Rectal smooth muscle tissue (tissue), 1 donor: ENCODE measurements around the gene RPS21.

Experiments
- H3K27ac ChIP-seq: one replicate; pipeline ENCODE4 v1.7.0; 2013; ENCODE audit warnings: low read depth, low read length, inconsistent platforms
- H3K27me3 ChIP-seq: one replicate; pipeline ENCODE4 v1.7.0; 2013; ENCODE audit warnings: low read length; ENCODE audit not compliant: control insufficient read depth, insufficient read depth
- H3K36me3 ChIP-seq: one replicate; pipeline ENCODE4 v1.7.0; 2013; ENCODE audit warnings: low read length; ENCODE audit not compliant: control insufficient read depth, insufficient read depth
- H3K4me1 ChIP-seq: one replicate; pipeline ENCODE4 v1.7.0; 2013; ENCODE audit warnings: low read length; ENCODE audit not compliant: control insufficient read depth, insufficient read depth
- H3K4me3 ChIP-seq: one replicate; pipeline ENCODE4 v1.7.0; 2013; ENCODE audit warnings: low read length
- H3K9ac ChIP-seq: one replicate; pipeline ENCODE4 v1.7.0; 2013; ENCODE audit warnings: low read length

RPS21 gene

DNA sequence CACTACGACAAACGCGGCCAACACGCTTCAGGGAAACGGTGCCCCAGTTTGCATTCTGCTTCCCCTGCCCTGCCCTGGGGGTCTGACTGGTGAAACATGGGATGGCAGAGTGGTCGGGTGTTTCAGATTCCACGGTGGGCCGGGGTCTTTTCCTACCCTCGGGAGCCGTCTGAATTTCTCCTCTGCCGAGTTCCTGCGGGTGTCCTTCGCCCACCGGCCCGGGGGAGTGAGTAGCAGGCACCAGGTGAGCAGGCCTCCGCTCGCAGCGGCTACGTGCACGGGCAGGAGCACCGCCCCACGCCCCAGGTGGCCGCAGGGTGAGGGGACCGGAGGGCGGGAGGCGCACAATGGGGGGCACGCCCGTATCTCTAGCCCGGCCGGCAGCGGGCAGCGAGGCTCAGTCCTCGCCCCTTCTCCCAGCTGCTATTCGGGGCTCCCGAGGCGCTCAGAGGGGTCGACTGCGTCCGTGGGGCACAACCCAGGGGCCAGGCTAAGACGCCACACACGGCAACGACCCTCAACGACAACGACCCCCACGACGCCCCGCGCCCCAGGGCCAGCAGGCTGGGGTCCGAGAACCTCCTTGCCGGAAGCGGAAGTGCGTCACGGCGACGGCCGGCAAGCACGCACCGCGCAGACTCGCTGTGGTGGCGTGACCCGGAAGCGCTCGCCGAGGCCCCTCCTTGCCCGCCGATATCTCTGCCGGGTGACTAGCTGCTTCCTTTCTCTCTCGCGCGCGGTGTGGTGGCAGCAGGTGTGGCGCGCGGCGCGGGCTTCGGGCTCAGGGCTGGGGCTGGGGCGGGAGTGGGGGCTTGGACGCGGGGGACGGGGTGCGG is at the start of gene RPS21:
Gene RPS21, plus strand, starts transcription at position 721 of the 836 bp plus-strand sequence. CDS start 236 bp downstream, outside the sequence.
- peak within 1 kb of the TSS; percentile 94 for H3K27ac ChIP-seq
- peak within 1 kb of the TSS; percentile 96 for H3K4me3 ChIP-seq
- H3K4me1 ChIP-seq = peaks cover 17% of the 10 kb centered on the region
- no peaks in the 10 kb centered on the region for H3K27me3 ChIP-seq
- H3K36me3 ChIP-seq = peaks cover 20% of the 10 kb centered on the region
- peak within 1 kb of the TSS; percentile 93 for H3K9ac ChIP-seq

DNA sequence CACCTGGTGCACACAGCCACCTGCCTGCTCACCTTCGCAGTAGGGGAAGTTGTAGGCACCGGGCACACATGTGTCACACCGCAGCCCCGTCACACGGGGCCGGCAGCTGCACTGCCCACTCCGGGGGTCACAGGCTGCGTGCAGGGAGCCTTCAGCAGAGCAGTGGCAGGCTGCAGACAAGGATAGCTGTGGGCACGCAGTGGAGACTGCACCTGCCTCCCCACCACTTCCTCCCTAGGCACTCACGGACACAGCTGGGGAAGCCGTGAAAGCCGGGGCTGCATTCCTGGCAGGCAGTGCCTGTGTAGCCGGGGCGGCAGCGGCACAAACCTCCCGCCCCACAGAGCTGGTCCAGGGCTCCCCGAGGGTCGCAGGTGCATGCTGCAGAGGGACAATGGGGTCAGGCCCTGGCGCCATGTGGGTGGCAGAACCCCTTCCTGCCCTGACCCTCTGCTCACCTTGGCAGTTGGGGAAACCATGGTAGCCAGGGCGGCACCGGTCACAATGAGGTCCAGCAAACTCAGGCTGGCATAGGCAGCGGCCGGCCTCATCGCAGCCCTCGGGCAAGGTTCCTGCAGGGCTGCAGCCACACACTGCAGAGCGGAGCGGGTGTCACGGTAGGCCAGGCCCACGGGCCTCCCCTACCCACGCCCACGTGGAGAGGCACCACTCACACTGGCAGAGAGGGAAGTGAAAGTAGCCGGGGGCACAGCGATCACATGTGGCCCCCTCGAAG is 49.2 kb upstream of the RPS21 start:
- H3K4me1 ChIP-seq = no peaks in the 10 kb centered on the region
- no peaks in the 10 kb centered on the region for H3K27me3 ChIP-seq
- H3K9ac ChIP-seq = no peak overlapping the region
- no peak overlapping the region for H3K4me3 ChIP-seq
- H3K27ac ChIP-seq = no peak overlapping the region
- peaks cover 32% of the 10 kb centered on the region for H3K36me3 ChIP-seq

DNA sequence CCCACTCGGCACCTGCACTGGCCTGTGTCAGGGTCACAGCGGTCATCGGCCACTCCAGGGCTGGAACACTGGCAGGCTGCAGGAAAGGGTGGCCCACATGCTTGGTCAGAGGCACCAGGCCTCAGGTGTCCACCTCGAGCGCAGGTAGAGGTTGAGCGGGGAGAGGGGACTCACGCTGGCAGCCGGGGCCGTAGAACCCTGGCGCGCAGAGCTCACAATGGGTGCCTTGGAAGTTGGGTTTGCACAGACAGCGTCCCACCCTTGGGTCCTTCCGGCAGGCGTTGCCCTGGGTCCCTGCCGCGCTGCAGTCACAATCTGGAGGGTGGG is 48.6 kb upstream of the RPS21 start:
- no peak overlapping the region for H3K4me3 ChIP-seq
- no peaks in the 10 kb centered on the region for H3K27me3 ChIP-seq
- H3K4me1 ChIP-seq = no peaks in the 10 kb centered on the region
- H3K9ac ChIP-seq = no peak overlapping the region
- peaks cover 32% of the 10 kb centered on the region for H3K36me3 ChIP-seq
- H3K27ac ChIP-seq = no peak overlapping the region

DNA sequence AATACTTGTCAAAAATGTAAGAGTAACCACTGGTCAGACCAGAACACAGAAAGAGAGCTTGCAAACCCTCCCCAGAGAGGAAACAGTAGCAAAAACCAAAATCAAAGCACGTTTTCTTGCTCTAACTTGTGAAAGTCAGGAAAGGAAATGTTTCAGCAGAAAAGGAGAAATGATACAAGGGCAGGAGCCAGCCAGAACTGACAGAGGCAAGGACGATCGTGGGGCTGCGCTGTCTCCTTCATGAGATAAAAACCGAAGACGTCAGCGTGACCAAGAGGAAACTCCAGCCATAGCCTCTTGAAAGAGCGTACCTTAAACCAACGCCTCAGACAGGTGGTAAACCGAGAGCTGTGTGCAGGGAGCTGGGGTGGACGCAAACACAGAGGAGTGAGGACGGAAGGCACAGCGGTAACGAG is 47.2 kb upstream of the RPS21 start:
- H3K4me3 ChIP-seq = no peak overlapping the region
- no peaks in the 10 kb centered on the region for H3K27me3 ChIP-seq
- no peaks in the 10 kb centered on the region for H3K4me1 ChIP-seq
- H3K9ac ChIP-seq = no peak overlapping the region
- no peak overlapping the region for H3K27ac ChIP-seq
- H3K36me3 ChIP-seq = peaks cover 29% of the 10 kb centered on the region

DNA sequence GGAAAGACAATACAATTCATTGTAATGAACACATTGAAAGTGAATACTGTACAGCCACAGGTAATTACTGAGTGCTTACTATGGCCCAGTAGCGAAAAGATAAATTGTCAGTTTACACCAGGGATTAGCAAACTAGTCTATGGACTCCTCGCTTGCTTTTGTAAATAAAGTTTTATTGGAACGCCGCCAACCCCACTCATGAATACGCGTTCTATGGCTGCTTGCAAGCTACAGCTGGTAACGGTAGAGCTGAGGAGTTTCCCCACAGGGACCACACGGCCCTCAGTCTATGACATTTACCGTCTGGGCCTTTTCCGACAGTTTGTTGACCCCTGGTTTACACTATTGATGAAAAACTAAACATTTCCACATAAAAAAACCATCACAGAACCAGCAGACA is 44.0 kb upstream of the RPS21 start:
- no peaks in the 10 kb centered on the region for H3K4me1 ChIP-seq
- H3K36me3 ChIP-seq = peaks cover 15% of the 10 kb centered on the region

DNA sequence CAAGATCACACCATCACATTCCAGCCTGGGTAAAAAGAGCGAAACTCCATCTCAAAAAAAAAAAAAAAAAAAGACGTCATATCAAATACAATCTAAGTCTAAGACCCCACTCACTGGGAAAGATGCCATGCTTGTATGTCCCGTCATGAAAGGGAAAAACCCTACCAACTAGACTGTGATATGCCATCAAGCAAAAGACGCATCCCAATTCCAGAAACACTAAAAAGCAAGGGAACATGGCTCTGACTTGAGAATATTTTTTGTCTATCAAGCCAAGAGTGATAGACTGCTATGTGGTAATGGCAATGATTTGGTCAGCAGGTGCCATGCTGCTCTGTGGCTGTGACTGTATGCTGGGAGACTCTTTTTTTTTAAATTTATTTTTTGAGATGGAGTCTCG is 42.8 kb upstream of the RPS21 start:
- no peak overlapping the region for H3K9ac ChIP-seq
- H3K27ac ChIP-seq = no peak overlapping the region
- H3K4me1 ChIP-seq = no peaks in the 10 kb centered on the region
- H3K27me3 ChIP-seq = no peaks in the 10 kb centered on the region
- no peak overlapping the region for H3K4me3 ChIP-seq
- peaks cover 11% of the 10 kb centered on the region for H3K36me3 ChIP-seq

More for the DNA sequence above, 44.0 kb upstream of the RPS21 start:
- Histone ChIP-seq H3K4me3 (no peak overlapping the region), H3K27me3 (no peaks in the 10 kb centered on the region), H3K27ac (peak overlapping the region; percentile 38), H3K9ac (no peak overlapping the region)

DNA sequence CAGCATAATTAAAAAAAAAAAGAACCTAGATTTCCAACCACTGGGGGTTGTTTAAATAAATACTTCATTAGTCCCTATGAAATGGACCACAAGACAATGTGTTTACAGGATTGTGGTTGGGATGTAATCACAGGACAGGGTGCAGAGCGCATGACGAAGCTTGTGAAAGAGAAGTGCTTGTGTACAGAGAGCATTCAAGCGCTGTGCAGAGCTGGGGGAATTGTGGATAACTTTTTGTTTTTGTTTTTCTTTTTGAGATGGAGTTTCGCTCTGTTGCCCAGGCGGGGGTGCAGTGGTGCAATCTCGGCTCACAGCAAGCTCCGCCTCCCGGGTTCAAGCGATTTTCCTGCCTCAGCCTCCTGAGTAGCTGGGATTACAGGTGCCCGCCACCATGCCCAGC is 42.1 kb upstream of the RPS21 start:
- H3K4me1 ChIP-seq = no peaks in the 10 kb centered on the region
- no peaks in the 10 kb centered on the region for H3K27me3 ChIP-seq
- H3K36me3 ChIP-seq = peaks cover 10% of the 10 kb centered on the region
- no peak overlapping the region for H3K9ac ChIP-seq
- H3K27ac ChIP-seq = no peak overlapping the region
- no peak overlapping the region for H3K4me3 ChIP-seq

DNA sequence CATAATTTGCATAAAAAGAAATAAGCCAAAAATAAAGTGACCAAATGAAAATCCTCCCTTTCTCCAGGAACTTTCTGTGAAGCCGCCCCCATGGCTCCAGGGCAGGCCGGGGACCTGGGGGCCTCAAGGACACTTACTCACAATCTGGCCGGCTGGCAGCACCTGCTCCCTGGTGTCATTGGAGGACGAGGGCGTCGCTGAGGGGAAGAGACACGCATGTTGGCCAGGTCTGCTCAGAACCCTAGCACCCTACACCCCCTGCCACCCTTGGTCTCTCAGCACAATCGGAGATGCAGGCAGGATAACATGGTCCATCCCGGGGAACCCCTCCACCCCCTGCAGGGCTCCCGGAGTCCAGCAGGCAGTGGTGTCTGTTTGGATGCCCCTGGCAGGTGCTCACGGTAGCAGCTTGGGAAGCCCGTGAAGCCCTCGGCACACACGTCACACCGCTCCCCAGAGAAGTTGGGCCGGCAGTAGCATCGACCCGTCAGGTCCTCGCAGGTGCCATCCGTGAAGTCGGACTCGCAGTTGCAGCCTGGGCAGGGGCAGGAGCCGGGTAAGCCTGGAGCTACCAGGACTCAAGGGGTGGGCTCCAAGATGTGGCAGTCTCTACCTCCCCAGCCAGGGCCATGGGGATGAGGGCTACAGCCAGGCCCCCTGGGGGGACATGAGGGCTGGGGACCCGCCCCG is 41.1 kb upstream of the RPS21 start:
- Histone ChIP-seq H3K36me3 (peaks cover 16% of the 10 kb centered on the region), H3K4me1 (no peaks in the 10 kb centered on the region), H3K9ac (no peak overlapping the region), H3K27ac (no peak overlapping the region), H3K4me3 (no peak overlapping the region), H3K27me3 (no peaks in the 10 kb centered on the region)

DNA sequence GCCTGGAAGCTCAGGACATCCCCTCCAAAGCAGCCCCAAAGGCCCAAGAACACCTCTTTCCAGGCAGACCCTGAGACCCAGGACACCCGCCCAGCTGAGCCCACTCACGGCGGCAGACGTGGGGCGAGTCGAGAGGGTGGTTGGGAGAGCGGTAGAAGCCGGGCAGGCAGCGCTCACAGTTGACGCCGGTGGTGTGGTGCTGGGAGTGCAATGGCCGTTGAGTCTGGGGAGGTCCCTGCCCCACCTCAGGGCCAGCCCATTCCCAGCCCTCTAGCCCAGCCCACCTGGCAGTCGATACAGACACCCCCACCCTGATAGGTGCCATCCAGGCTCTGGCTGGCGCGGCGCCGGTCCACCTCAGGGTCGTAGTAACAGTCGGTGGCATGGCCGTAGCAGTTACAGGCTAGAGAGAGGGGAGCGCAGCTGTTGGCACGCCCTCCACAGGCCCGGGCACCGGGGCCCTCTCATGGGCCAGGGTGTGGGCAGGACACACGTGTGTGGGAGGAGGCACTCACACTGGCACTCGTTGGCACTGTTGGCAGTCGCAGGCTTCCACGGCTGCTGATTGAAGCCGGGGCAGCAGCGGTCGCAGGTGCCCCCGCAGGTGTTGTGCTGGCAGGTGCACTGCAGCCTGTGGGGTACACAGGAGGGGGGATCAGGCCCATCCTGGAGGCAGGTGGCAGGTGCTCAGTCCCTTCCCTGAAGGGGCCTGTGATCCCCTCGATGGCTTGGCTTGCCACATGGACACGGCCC is 40.3 kb upstream of the RPS21 start:
- no peak overlapping the region for H3K9ac ChIP-seq
- no peak overlapping the region for H3K27ac ChIP-seq
- H3K36me3 ChIP-seq = peaks cover 18% of the 10 kb centered on the region
- no peak overlapping the region for H3K4me3 ChIP-seq
- no peaks in the 10 kb centered on the region for H3K27me3 ChIP-seq
- H3K4me1 ChIP-seq = no peaks in the 10 kb centered on the region

DNA sequence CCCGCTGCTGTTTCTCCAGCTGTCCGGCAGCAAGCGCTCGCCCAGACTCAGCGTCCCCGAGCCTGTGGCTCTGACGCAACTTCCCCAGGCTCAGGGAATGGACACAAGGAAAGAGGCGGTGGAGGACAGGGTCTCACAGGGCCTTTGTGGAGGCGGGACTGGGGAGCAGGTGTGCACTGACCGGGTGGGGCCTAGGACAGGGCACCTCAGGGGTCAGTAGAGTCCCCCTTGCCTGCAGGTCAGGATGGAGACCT is 39.8 kb upstream of the RPS21 start:
- H3K36me3 ChIP-seq = peaks cover 18% of the 10 kb centered on the region
- no peak overlapping the region for H3K27ac ChIP-seq
- H3K4me3 ChIP-seq = no peak overlapping the region
- no peaks in the 10 kb centered on the region for H3K4me1 ChIP-seq
- no peak overlapping the region for H3K9ac ChIP-seq
- H3K27me3 ChIP-seq = no peaks in the 10 kb centered on the region

DNA sequence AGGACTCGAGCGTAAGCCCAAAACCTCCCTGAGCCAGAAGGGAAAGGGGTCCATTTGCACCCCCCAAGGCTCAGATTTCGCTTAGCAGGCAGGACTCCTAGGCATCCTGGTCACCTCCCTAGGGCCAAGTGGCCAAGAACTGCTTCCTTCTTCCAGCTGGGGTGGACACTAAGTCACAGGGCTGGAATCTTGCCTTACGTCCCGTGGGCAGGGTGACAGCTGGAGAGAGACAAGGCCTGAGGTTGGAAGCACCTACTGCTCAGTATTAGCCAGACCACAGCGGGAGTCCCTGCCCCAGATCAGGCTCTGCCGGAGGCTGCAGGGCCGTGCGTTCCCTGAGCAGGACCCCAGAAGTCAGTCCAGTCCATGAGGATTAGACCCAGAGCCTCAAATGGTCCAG is 39.5 kb upstream of the RPS21 start:
- no peak overlapping the region for H3K27ac ChIP-seq
- peaks cover 3% of the 10 kb centered on the region for H3K4me1 ChIP-seq
- H3K4me3 ChIP-seq = no peak overlapping the region
- no peak overlapping the region for H3K9ac ChIP-seq
- peaks cover 18% of the 10 kb centered on the region for H3K36me3 ChIP-seq
- H3K27me3 ChIP-seq = no peaks in the 10 kb centered on the region

DNA sequence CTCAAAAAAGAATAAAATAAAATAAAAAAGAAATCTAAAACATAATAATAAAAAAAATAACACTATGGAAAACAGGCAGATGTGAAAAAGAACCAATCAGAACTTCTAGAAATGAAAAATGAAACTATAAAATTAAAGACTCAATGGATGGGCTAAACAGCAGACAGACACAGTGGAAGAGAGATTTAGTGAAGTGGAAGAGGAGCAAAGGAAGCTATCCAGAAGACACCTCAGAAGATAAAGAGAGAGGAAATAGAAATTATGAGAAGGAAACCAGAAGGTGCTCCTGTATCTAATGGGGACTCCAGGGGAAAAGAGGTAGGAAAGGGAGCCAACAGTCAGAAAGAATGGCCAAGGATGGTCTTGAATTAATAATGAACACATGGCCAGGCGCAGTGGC is 38.3 kb upstream of the RPS21 start:
- peaks cover 12% of the 10 kb centered on the region for H3K4me1 ChIP-seq
- H3K27ac ChIP-seq = no peak overlapping the region
- H3K36me3 ChIP-seq = peaks cover 18% of the 10 kb centered on the region
- H3K9ac ChIP-seq = no peak overlapping the region
- H3K4me3 ChIP-seq = no peak overlapping the region
- H3K27me3 ChIP-seq = no peaks in the 10 kb centered on the region
